Iris pigment epithelial cell (primary cell): ENCODE data around the gene TSPAN8.
"Not testable (repeated sequence)": the region's sequence is repeated elsewhere in the genome, so short reads cannot be mapped to it uniquely, and the experiment has no call there.

ENCODE experiments used
- DNase-seq: peaks from one replicate; pipeline ENCODE4 v3.0.0-alpha.2; 2011; ENCODE audit warnings: low read depth

Gene TSPAN8

GRCh38 chr12:71125949-71126348 lies 31.9 kb downstream of the TSPAN8 start:
- no peak for DNase-seq

- no peak for DNase-seq
These were observed 32.3 kb downstream of the TSPAN8 start for GRCh38 chr12:71125515-71125914.

GRCh38 chr12:71124835-71125460 lies 32.9 kb downstream of the TSPAN8 start:
- no peak for DNase-seq

- DNase-seq, result not testable (repeated sequence)
These were observed 44.7 kb downstream of the TSPAN8 start for GRCh38 chr12:71113148-71113547.

GRCh38 chr12:71109834-71110233 lies 48.0 kb downstream of the TSPAN8 start:
- DNase-seq, result no peak

- no peak for DNase-seq
These were observed 49.4 kb downstream of the TSPAN8 start for GRCh38 chr12:71108355-71108754.

- DNase-seq, result no peak
These were observed 49.9 kb downstream of the TSPAN8 start for GRCh38 chr12:71107936-71108335.

- no peak for DNase-seq
These were observed 51.8 kb downstream of the TSPAN8 start for GRCh38 chr12:71105956-71106355.

- DNase-seq, result peak; percentile 8
These were observed 65.5 kb downstream of the TSPAN8 start for GRCh38 chr12:71092290-71092689.

GRCh38 chr12:71090971-71091370 lies 66.8 kb downstream of the TSPAN8 start:
- no peak for DNase-seq

- no peak for DNase-seq
These were observed 72.2 kb downstream of the TSPAN8 start for GRCh38 chr12:71085575-71085974.

- peak; percentile 3 for DNase-seq
These were observed 82.1 kb downstream of the TSPAN8 start for GRCh38 chr12:71075743-71076142.
